Muscle of back (tissue), 11 donors: ENCODE measurements around the gene METTL16. TPM values are rescaled to one million over a fixed set of nuclear protein-coding genes. Genes with fewer than 3 reads are reported as not detected.

Source experiments
- DNase-seq, 3 donors: peaks; one replicate each; pipeline versions ENCODE4 v3.0.0 to v3.0.0-alpha.2; 2013
- polyA plus RNA-seq, 10 donors: library from polyadenylated mRNA; unstranded; fragments of 120-200 nt; gene quantifications; one replicate each; pipeline ENCODE4 v1.2.1, GENCODE V29; 2013; ENCODE audit not compliant: insufficient read length in 10 of 10

The METTL16 gene
- polyA plus RNA-seq, 10 donors: 17.7 to 23.8 (median 20.6) TPM

- DNase-seq: peak; percentile 91 to 96 (median 95)
These were observed 115.0 kb downstream of the METTL16 start for GRCh38 chr17:2396568-2397246.

GRCh38 chr17:2396192-2396567 is 115.5 kb downstream of the METTL16 start:
- DNase-seq: no peak

DNA sequence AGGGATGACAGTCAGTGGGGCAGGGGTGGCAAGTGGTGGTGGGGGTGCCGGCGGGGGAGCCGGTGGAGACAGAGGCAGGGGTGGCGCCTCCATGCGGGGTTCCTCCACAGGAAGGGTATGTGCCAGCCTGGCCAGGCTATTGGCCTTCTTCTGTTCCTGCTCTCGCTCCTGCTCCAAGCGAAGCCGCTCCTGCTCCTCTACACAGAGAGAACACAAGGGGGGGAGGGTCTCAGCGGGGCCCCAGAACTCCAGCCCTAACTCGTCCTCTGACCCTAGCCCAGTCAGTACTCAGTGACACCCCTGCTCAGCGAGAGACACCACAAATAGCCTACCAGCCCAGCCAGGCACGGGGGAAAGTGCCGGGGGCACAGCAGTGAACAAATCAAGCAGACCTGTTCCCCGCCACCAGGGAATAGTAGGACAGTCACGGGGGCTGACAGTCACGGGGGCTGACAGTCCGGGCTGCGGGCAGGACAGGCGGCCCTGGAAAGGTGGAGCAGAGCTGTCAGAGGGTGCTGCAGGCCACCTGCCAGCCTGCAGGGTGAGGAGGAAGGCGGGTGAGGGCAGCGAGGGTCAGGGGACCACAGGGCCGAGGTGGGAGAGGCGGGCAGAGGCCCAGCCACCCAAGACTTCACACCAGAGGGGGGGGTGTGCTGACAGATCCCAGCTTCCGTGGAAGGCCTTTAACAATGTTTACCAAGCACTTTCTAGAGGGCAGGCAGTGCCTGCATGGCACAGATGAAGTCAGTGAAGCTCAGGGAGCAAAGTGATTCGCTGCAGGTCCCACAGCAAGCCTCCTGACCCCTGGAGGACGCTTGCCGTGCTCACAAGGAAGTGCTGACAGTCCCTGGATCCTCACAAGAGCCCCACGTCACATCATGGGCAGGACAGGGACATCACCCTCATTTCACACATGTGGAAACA is 116.2 kb downstream of the METTL16 start:
- peak in 1 of 3 donors; percentile 44 for DNase-seq

DNA sequence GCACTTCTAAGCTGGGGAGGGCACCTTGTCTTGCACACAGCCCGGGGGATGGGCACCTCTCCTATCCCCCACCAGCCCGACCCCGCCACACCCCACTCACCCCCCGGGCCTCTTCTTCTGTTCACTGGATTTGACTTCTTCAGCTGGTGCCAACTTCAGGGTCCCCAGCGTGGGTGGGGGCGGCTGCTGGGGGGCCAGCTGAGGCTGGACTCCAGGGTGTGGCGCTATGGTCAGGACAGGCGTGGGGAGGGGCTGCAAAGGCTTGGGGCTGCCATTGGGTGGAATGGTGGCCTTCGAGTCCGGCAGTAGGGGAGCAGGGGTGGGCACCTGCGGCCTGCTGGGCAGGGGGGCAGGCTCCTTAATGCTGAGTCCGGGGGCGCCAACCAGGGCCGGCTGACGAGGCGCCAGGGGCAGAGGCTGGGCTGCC is 116.9 kb downstream of the METTL16 start:
- DNase-seq: no peak

GRCh38 chr17:2393954-2394749 is 117.5 kb downstream of the METTL16 start:
- DNase-seq: no peak

GRCh38 chr17:2393174-2393953 is 118.3 kb downstream of the METTL16 start:
- DNase-seq: peak; percentile 91 to 96 (median 95)

GRCh38 chr17:2392252-2393173 is 119.2 kb downstream of the METTL16 start:
- DNase-seq: peak; percentile 95 to 97 (median 96)

DNA sequence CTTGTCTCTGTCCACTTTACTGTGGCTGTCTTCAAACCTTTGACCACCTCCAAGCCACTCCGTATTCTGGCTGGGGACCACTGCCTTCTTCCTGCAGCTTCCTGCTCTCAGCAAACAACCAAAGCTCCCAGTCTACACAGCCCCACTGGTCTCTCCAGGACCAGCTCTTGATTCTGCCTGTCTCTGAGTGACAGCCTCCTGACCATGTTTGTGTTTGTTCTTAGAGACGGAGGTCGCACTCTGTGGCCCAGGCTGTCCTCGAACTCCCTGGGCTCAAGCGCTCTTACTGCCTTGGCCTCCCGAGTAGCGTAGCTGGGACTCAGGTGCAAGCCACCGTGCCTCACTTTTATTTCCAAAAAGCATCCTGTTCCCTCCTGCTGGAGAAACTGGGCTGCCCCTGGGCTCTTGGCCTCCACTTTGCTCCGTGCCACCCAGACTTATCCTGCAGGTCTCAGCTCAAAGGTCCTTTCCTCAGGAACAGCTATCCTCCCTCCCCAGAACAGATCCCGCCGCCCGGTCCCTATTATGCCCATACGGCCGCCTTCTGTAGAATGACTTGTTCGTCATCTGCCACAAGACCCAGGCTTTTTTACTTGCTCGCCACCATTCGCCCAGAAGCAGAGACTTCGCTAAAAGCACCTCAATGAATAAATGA is 120.0 kb downstream of the METTL16 start:
- DNase-seq: no peak

GRCh38 chr17:2390199-2390836 is 121.4 kb downstream of the METTL16 start:
- DNase-seq: peak in 2 of 3 donors; percentile 84 to 85

DNA sequence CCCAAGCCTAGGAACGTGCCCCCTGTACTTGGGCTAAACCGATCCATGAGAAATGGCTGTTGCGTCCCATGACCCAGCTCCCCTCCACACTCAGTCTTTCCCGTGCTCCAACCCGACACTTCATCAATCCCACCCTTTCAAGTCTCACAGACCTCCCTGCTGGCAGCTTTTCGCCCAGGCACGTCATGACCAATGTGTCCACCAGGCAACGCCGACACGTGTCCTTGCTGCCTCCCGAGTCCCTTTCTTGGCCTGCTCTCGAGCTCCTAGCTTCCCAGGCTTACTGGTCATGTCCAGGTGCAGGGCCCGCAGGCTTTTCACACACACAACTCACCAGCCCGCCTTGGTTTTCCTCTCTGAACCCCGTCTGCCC is 123.0 kb downstream of the METTL16 start:
- DNase-seq: peak in 1 of 3 donors; percentile 12

GRCh38 chr17:2388020-2388682 is 123.5 kb downstream of the METTL16 start:
- DNase-seq: peak in 1 of 3 donors; percentile 13

GRCh38 chr17:2387086-2388019 is 124.3 kb downstream of the METTL16 start:
- no peak for DNase-seq

DNA sequence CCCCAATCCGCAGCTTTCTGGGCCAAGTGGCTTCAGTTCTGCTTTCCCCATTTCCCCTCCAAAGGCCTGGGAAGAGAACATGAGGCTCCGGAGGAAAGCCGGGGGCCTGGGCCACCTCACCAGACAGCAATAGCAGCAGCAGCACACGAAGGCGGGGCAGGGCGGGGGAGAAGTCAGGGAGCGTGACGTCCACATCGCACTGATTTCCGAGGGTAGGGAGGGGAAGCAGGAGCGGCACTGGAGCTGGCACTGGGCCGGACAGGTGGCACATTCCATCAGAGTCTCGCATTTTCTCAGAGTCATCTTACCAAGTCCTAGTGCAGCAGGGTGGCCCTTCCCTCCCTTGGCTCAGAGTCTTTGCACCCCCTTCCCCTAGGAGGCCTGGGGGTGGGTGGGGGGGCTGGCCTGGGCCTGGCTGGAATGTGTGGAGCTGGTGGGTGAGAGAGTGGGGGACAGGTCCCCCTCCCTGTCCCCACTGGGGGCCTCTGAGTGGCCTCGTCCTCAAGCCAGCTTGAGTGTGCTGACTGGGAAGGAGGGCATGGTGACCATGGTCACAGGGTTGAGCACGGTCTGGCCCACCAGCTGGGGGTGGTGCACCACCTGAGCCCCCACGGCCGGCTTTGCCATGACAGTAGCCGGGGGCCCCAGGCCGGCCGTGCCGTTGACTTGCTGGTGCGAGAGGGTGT is 125.1 kb downstream of the METTL16 start:
- no peak for DNase-seq

DNA sequence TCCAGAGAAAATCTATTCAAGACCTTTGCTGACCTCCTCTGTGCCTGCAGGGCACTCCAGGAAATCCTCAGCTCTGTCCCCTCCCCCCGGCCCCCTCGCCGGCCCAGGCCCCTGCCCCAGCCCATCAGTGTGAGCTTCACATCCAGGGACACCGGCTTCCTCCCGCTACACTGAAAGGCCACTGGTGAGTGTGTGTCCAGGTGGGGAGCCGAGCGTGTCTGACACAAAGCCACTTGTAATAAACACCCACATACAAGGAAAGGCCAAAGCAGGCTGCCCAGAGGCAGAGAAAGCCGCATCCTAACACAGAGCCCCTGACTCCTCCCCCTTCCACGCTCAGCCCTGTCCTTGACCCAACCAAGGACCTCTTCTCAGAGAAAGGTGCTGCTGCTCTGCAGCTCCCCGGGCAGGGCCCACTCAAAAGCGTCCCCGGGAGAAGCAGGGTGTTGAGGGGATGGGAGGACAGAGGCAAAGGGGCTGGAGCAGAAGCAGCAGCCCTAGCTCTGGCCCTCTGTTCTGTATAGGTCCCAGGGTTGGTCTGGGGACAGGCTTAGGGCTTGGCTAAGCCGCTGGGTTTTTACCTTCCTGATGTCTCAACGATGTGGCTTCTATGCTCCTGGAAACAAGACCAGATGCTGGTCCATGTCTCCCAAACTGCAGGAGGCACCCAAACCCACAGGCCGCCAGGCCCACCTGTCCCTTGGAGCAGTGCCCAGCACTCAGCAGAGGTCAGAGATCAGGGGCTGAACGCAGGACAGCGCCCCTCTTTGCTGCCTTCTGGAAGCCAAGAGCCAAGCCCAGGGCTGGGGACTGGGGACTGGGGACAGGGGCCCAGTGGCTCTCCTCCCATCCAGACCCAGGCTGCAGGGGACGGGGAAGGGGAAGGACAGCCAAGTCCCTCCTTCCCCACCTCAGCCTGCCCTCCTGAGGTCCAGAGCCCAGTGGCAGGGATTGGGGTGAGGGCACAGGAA is 126.2 kb downstream of the METTL16 start:
- no peak for DNase-seq

DNA sequence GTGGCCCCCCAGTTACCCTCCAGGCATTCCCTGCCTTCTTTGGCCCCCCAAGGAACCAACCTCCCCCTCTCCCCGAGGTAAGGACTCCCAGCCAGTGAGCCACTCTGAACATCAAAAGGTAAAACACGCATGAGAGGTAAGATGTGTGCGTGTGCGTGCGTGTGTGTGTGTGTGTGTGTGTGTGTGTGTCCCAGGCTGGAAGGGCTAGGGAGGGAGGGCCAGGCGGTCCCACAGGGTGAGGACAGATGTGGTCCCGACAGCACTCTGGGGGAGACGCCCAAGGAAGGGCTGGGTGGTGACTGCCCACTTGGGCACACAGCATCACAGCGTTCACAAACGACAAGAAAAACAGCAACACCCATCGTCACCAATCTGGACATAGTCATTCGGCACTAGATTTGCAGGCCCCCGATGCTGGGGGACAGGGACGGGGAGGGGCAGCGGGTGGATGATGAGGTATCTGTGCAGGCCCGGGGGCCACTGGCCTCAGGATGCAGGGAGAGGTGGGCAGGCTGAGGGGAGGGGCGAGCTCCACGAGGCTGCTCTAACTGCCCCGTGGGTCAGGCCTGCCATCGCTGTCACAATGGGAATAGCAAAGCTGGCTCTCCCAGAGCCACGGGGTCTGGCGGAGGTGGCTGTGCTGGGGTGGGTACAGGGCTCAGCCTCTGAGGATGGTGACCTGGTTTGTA is 127.1 kb downstream of the METTL16 start:
- DNase-seq: no peak
